ENCODE results near the gene SNX10.

Gene SNX10

DNA sequence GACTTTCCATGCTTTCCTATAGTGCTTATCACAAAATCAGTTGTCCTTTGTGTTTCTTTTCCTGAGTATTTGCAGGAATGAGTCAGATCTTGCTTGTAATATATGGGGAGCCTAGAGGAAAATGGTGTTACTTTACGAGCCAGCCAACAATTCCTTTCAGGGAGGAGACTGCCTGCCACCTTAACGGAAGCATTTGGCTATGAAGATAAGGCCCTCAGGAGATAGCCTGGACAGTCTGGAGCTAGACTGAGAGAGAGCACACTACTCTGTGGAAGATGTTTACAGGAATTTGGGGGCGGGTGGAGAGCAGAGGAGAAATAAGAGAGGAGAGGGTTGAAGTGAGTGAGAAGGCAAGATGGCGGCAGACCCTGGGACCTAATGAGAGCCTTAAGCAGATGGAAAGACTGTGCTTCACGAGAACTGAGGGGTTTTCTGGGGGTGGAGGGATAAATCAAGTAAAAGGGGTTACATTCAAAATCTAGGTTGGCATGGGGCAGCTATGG lies 126.3 kb downstream of the SNX10 start:
- DNase-seq (no peak), ATAC-seq (no peak)
- H3K27ac Mint-ChIP-seq, result peak overlapping the region in 1 of 2 donors; percentile 3
- no peaks in the 10 kb centered on the region for H3K9me3 Mint-ChIP-seq
- H3K4me3 Mint-ChIP-seq, result no peak overlapping the region
- H3K4me1 Mint-ChIP-seq, result no peaks in the 10 kb centered on the region
- H3K27me3 Mint-ChIP-seq, result peaks cover 28% of the 10 kb centered on the region

DNA sequence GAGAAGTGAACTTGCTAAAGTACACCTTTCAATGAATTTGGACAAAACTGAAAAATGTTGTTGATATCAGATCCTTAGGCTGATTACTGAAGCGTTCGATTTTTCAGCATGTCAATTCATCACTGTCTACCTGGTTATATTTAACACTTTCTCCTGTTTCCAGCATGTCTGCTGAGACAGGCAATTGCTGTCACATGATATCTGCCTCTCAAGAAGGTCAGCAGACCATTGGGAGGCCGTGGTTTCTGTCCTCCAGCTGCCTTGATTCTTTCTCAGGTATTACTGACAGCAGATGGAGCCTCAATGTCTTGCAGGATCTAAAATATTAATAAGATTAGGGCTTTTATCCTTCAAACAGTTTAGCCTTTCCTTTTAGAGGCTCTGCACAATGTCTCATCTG lies 127.5 kb downstream of the SNX10 start:
- ATAC-seq (no peak), DNase-seq (no peak)
- H3K27ac Mint-ChIP-seq, result no peak overlapping the region
- H3K4me1 Mint-ChIP-seq, result no peaks in the 10 kb centered on the region
- H3K27me3 Mint-ChIP-seq, result peaks cover 17% of the 10 kb centered on the region
- no peaks in the 10 kb centered on the region for H3K9me3 Mint-ChIP-seq
- no peak overlapping the region for H3K4me3 Mint-ChIP-seq

DNA sequence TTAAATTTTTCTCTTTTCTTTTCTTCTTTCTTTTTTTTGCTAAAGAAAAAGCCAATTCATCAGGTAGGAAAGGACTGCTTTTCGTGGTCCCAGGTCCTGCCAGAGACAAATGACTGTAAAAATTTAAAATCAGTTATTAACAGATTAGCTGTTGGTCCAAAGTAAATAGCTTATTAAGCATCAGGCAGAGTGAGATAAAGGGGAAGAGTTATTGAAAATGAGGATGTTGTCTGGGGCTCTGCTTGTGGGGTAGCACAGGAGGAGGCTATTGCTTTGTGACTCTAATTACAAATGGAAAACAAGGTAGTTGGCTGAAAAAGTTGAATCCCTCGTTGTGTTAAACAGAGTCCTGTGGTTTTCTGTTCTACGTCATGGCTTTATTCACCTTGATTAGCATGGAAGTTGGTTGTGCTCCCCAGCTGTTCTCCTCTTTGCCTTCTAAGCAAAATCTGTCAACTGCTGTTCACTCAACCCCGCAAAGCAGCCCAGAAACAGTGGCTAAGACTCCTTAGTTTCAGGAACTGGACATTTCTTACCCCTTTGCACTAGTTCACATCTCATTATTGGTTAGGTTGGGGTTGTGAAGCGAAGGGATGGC lies 128.9 kb downstream of the SNX10 start:
- Mint-ChIP-seq H3K9me3 (no peaks in the 10 kb centered on the region), H3K27me3 (peaks cover 17% of the 10 kb centered on the region), H3K4me1 (no peaks in the 10 kb centered on the region), H3K27ac (no peak overlapping the region), H3K4me3 (no peak overlapping the region)
- no peak for ATAC-seq
- no peak for DNase-seq

DNA sequence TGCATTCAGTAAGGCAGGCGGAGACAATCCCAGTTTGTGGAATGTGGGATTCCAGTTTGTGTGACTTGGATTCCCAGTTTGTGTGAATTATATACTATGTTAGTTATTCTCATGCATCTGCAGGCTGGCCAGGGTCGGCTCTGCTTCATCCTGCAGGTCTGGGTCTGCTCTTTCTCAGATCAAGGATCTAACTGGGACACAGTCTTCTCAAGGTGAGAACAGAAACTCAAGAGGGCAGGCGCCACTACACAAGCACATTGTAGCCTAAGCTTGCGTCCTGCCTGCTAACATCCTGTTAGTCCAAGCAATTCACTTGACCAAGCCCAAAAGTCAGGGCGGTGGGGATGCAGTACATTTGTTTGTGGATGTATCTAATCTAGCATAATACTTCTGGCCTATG lies 131.1 kb downstream of the SNX10 start:
- H3K27ac Mint-ChIP-seq, result no peak overlapping the region
- no peak for DNase-seq
- peaks cover 25% of the 10 kb centered on the region for H3K27me3 Mint-ChIP-seq
- H3K4me3 Mint-ChIP-seq, result no peak overlapping the region
- no peaks in the 10 kb centered on the region for H3K9me3 Mint-ChIP-seq
- no peak for ATAC-seq
- H3K4me1 Mint-ChIP-seq, result no peaks in the 10 kb centered on the region

DNA sequence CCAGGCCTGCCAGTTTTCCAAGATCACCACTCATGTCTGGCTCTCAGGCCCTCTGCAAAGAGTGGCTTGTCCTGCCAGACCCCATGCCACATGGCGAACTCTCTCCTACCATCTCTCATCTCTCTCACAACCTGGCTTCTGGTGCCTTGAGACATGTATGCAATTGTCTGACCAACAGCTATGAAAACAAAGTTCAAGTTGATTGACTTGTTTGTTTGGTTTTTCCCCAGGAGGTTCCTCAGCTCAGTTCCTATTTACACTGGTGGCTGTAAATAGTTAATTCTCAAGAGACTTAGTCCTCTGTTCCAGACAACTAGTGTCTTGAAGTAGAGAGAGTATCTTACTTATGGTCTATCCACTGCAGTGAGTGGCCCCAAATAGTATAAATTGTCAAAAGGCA lies 131.8 kb downstream of the SNX10 start:
- H3K4me3 Mint-ChIP-seq, result no peak overlapping the region
- DNase-seq (no peak), ATAC-seq (no peak)
- H3K9me3 Mint-ChIP-seq, result no peaks in the 10 kb centered on the region
- H3K27ac Mint-ChIP-seq, result no peak overlapping the region
- H3K4me1 Mint-ChIP-seq, result no peaks in the 10 kb centered on the region
- peaks cover 19% of the 10 kb centered on the region for H3K27me3 Mint-ChIP-seq
